Adrenal gland (tissue), 5 donors: ENCODE measurements around the gene ZNF655.

Source experiments
- CTCF ChIP-seq, 6 experiments: fragments of 450-650 bp in 4 of 6; fragments of 200-600 bp in 2 of 6; sonication (generic) in 1 of 6; IDR thresholded peaks; 1 replicate in 5 of 6; 2 replicates in 1 of 6; pipeline versions ENCODE4 v1.5.1 to v1.8.0; 2016 to 2021; ENCODE audit warnings: antibody characterized with exemption in 6 of 6, mild to moderate bottlenecking in 2 of 6, moderate library complexity in 1 of 6
- POLR2A ChIP-seq, 2 donors: fragments of 450-650 bp; IDR thresholded peaks; one replicate each; pipeline ENCODE4 v1.6.1; 2017; ENCODE audit warnings: antibody characterized with exemption in 2 of 2, mild to moderate bottlenecking in 2 of 2, moderate library complexity in 1 of 2
- donor health status: DM: no; HTN: no; CAD: no.

GRCh38 chr7:99605527-99605926 lies 47.1 kb downstream of the ZNF655 start:
- TF ChIP-seq CTCF (IDR thresholded peaks at IDR 0.05) (no peak), POLR2A (IDR thresholded peaks at IDR 0.05) (no peak)
